Karpas-422 (cell line): ENCODE results near the gene GTF2A1. TPM values are rescaled to one million over a fixed set of nuclear protein-coding genes. Genes with fewer than 3 reads are reported as not detected.

Source experiments
- DNase-seq: peaks from one replicate; pipeline ENCODE4 v3.0.0-alpha.2; 2015
- H2AFZ ChIP-seq: fragments of 200-600 bp; sonication (generic); 2 replicates; pipeline ENCODE4 v1.6.1; 2014; ENCODE audit warnings: antibody characterized with exemption, low read length, mixed read lengths
- H3K27ac ChIP-seq: fragments of 200-600 bp; sonication (generic); 2 replicates; pipeline ENCODE4 v1.5.1; 2014; ENCODE audit warnings: mild to moderate bottlenecking, low read length, moderate library complexity
- H3K27me3 ChIP-seq: fragments of 200-600 bp; sonication (generic); 2 replicates; pipeline ENCODE4 v1.6.1; 2014; ENCODE audit warnings: low read length, mixed read lengths
- H3K36me3 ChIP-seq: fragments of 200-600 bp; sonication (generic); 2 replicates; pipeline ENCODE4 v1.6.1; 2014; ENCODE audit warnings: low read length, mixed read lengths; ENCODE audit not compliant: insufficient read depth
- H3K4me1 ChIP-seq: fragments of 200-600 bp; sonication (generic); 2 replicates; pipeline ENCODE4 v1.6.1; 2014; ENCODE audit warnings: mild to moderate bottlenecking, low read length, mixed read lengths
- H3K4me2 ChIP-seq: fragments of 200-600 bp; sonication (generic); 2 replicates; pipeline ENCODE4 v1.6.1; 2014; ENCODE audit warnings: low read length, low read depth, mild to moderate bottlenecking; ENCODE audit not compliant: poor library complexity, severe bottlenecking
- H3K4me3 ChIP-seq: fragments of 200-600 bp; sonication (generic); 2 replicates; pipeline ENCODE4 v1.5.1; 2014; ENCODE audit warnings: mild to moderate bottlenecking, antibody characterized with exemption, low read length, mixed read lengths
- H3K79me2 ChIP-seq: fragments of 200-600 bp; sonication (generic); 2 replicates; pipeline ENCODE4 v1.6.1; 2014; ENCODE audit warnings: mild to moderate bottlenecking, low read length, mixed read lengths
- H3K9ac ChIP-seq: fragments of 200-600 bp; sonication (generic); 2 replicates; pipeline ENCODE4 v1.6.0; 2014; ENCODE audit warnings: low read length
- H3K9me2 ChIP-seq: fragments of 200-600 bp; sonication (generic), shearing (Covaris generic); replicated peaks from 2 replicates; pipeline ENCODE4 v1.6.0; 2014; ENCODE audit warnings: mild to moderate bottlenecking, low read length, moderate library complexity; ENCODE audit not compliant: insufficient read depth
- H3K9me3 ChIP-seq: fragments of 300-700, 200-600 bp; sonication (generic); 2 replicates; pipeline ENCODE4 v1.6.1; 2014; ENCODE audit warnings: low read length, mixed read lengths
- H4K20me1 ChIP-seq: fragments of 200-600 bp; sonication (generic); 2 replicates; pipeline ENCODE4 v1.6.1; 2014; ENCODE audit warnings: mild to moderate bottlenecking, antibody characterized with exemption, low read length, low read depth; ENCODE audit not compliant: insufficient read depth
- total RNA-seq: library from RNA; depleted of rRNA; stranded (reverse); fragments of >200 nt; shearing (Covaris generic); gene quantifications from 2 replicates; pipeline ENCODE4 v1.2.3, GENCODE V29; 2014; ENCODE audit warnings: low replicate concordance

GTF2A1 gene
- total RNA-seq, 1 experiment from 2014 or later, result 27.4 TPM

GRCh38 chr14:81179631-81180030 lies 41.1 kb downstream of the GTF2A1 start:
- Histone ChIP-seq H3K36me3 (peaks cover 10% of the 10 kb centered on the region; the same call in 1 of the 2 replicates), H3K4me2 (peak overlapping the region; percentile 14), H3K79me2 (peaks cover 12% of the 10 kb centered on the region), H3K9me3 (no peaks in the 10 kb centered on the region), H3K9ac (no peak overlapping the region), H4K20me1 (no peaks in the 10 kb centered on the region), H3K9me2 (no peaks in the 10 kb centered on the region), H3K27ac (peak overlapping the region; percentile 61), H3K27me3 (no peaks in the 10 kb centered on the region), H2AFZ (0 out of 2 replicates have a peak overlapping the region, but pooled peaks have one; percentile 22), H3K4me1 (peaks cover 68% of the 10 kb centered on the region), H3K4me3 (no peak overlapping the region)
- no peak for DNase-seq

- Histone ChIP-seq H3K9ac (no peak overlapping the region), H4K20me1 (no peaks in the 10 kb centered on the region), H2AFZ (no peak overlapping the region), H3K79me2 (peaks cover 10% of the 10 kb centered on the region), H3K4me3 (no peak overlapping the region), H3K36me3 (peaks cover under 1% of the 10 kb centered on the region; the same call in 1 of the 2 replicates), H3K27ac (peak overlapping the region; percentile 66), H3K27me3 (no peaks in the 10 kb centered on the region), H3K4me2 (peak overlapping the region; percentile 43), H3K9me3 (no peaks in the 10 kb centered on the region), H3K9me2 (no peaks in the 10 kb centered on the region), H3K4me1 (peaks cover 78% of the 10 kb centered on the region)
- no peak for DNase-seq
These were observed 42.7 kb downstream of the GTF2A1 start for GRCh38 chr14:81178063-81178462.

- Histone ChIP-seq H3K4me2 (peak overlapping the region; percentile 43), H3K27ac (peak overlapping the region; percentile 66), H3K9me3 (no peaks in the 10 kb centered on the region), H3K4me1 (peaks cover 79% of the 10 kb centered on the region), H3K27me3 (no peaks in the 10 kb centered on the region), H3K4me3 (peak overlapping the region; percentile 18), H2AFZ (peak overlapping the region; percentile 22), H3K9ac (no peak overlapping the region), H3K36me3 (no peaks in the 10 kb centered on the region; the same call in 1 of the 2 replicates), H3K9me2 (no peaks in the 10 kb centered on the region), H3K79me2 (peaks cover 4% of the 10 kb centered on the region), H4K20me1 (no peaks in the 10 kb centered on the region)
- DNase-seq, result no peak
These were observed 43.5 kb downstream of the GTF2A1 start for GRCh38 chr14:81177225-81177624.

- H3K9ac ChIP-seq, result no peak overlapping the region
- peak overlapping the region; percentile 66 for H3K27ac ChIP-seq
- no peaks in the 10 kb centered on the region for H3K27me3 ChIP-seq
- H3K4me2 ChIP-seq, result peak overlapping the region; percentile 43
- peaks cover 4% of the 10 kb centered on the region; the same call in 1 of the 2 replicates for H3K79me2 ChIP-seq
- peak; percentile 79 for DNase-seq
- no peaks in the 10 kb centered on the region for H3K9me2 ChIP-seq
- H2AFZ ChIP-seq, result 0 out of 2 replicates have a peak overlapping the region, but pooled peaks have one; percentile 22
- peaks cover 87% of the 10 kb centered on the region for H3K4me1 ChIP-seq
- 0 out of 2 replicates have a peak overlapping the region, but pooled peaks have one; percentile 6 for H3K4me3 ChIP-seq
- no peaks in the 10 kb centered on the region for H4K20me1 ChIP-seq
- H3K36me3 ChIP-seq, result no peaks in the 10 kb centered on the region; the same call in 1 of the 2 replicates
- no peaks in the 10 kb centered on the region for H3K9me3 ChIP-seq
These were observed 44.5 kb downstream of the GTF2A1 start for GRCh38 chr14:81176241-81176640.

GRCh38 chr14:81172881-81173280 lies 47.9 kb downstream of the GTF2A1 start:
- peak overlapping the region; percentile 35 for H3K4me3 ChIP-seq
- DNase-seq, result no peak

GRCh38 chr14:81172353-81172752 lies 48.4 kb downstream of the GTF2A1 start:
- peak overlapping the region; percentile 80 for H3K4me2 ChIP-seq

More at GRCh38 chr14:81172881-81173280, 47.9 kb downstream of the GTF2A1 start:
- Histone ChIP-seq H3K4me2 (peak overlapping the region; percentile 80), H3K9me2 (no peaks in the 10 kb centered on the region), H4K20me1 (no peaks in the 10 kb centered on the region), H3K27ac (peak overlapping the region; percentile 87), H3K9me3 (no peaks in the 10 kb centered on the region), H3K36me3 (no peaks in the 10 kb centered on the region), H3K9ac (peak overlapping the region; percentile 81), H2AFZ (0 out of 2 replicates have a peak overlapping the region, but pooled peaks have one; percentile 2), H3K79me2 (peaks cover 10% of the 10 kb centered on the region), H3K27me3 (no peaks in the 10 kb centered on the region), H3K4me1 (peaks cover 82% of the 10 kb centered on the region)

GRCh38 chr14:81170829-81171195 lies 49.9 kb downstream of the GTF2A1 start:
- Histone ChIP-seq H2AFZ (no peak overlapping the region), H3K4me3 (peak overlapping the region; percentile 73), H4K20me1 (no peaks in the 10 kb centered on the region), H3K9me3 (no peaks in the 10 kb centered on the region), H3K4me2 (peak overlapping the region; percentile 80), H3K4me1 (peaks cover 66% of the 10 kb centered on the region), H3K79me2 (peaks cover 10% of the 10 kb centered on the region), H3K27me3 (no peaks in the 10 kb centered on the region), H3K9ac (peak overlapping the region; percentile 81), H3K9me2 (no peaks in the 10 kb centered on the region), H3K36me3 (no peaks in the 10 kb centered on the region), H3K27ac (peak overlapping the region; percentile 87)
- DNase-seq, result peak; percentile 67

More at GRCh38 chr14:81172353-81172752, 48.4 kb downstream of the GTF2A1 start:
- H3K4me1 ChIP-seq, result peaks cover 77% of the 10 kb centered on the region
- H3K27me3 ChIP-seq, result no peaks in the 10 kb centered on the region
- H3K4me3 ChIP-seq, result peak overlapping the region; percentile 35
- no peaks in the 10 kb centered on the region for H4K20me1 ChIP-seq
- H3K9me2 ChIP-seq, result no peaks in the 10 kb centered on the region
- no peak for DNase-seq
- H3K9ac ChIP-seq, result peak overlapping the region; percentile 81
- peak overlapping the region; percentile 87 for H3K27ac ChIP-seq
- no peaks in the 10 kb centered on the region for H3K9me3 ChIP-seq
- H3K79me2 ChIP-seq, result peaks cover 10% of the 10 kb centered on the region
- no peaks in the 10 kb centered on the region for H3K36me3 ChIP-seq
- H2AFZ ChIP-seq, result 0 out of 2 replicates have a peak overlapping the region, but pooled peaks have one; percentile 2

GRCh38 chr14:81170104-81170828 lies 50.5 kb downstream of the GTF2A1 start:
- DNase-seq, result peak; percentile 98
- no peaks in the 10 kb centered on the region for H4K20me1 ChIP-seq
- H3K27ac ChIP-seq, result peak overlapping the region; percentile 87
- no peaks in the 10 kb centered on the region for H3K27me3 ChIP-seq
- H3K4me2 ChIP-seq, result peak overlapping the region; percentile 80
- peaks cover 10% of the 10 kb centered on the region for H3K79me2 ChIP-seq
- peaks cover 62% of the 10 kb centered on the region for H3K4me1 ChIP-seq
- H3K4me3 ChIP-seq, result peak overlapping the region; percentile 73
- no peaks in the 10 kb centered on the region for H3K9me2 ChIP-seq
- peak overlapping the region; percentile 81 for H3K9ac ChIP-seq
- H2AFZ ChIP-seq, result no peak overlapping the region; the same call in 1 of the 2 replicates
- no peaks in the 10 kb centered on the region for H3K9me3 ChIP-seq
- H3K36me3 ChIP-seq, result no peaks in the 10 kb centered on the region
